OCI-LY7 (cell line): ENCODE results near the gene HRK.

Source experiments
- EZH2phosphoT487 ChIP-seq: fragments of 200-600 bp; sonication (generic); IDR thresholded peaks from 2 replicates; pipeline ENCODE4 v1.6.1; 2018; ENCODE audit warnings: low read depth, borderline replicate concordance, mild to moderate bottlenecking, mixed run types, antibody characterized with exemption, low read length, moderate library complexity, mixed read lengths
- TF ChIP-seq, protein P1 (sequence below): fragments of 200-600 bp; sonication (generic); conservative IDR thresholded peaks from 2 replicates; pipeline ENCODE4 v1.5.1; 2014; ENCODE audit warnings: mild to moderate bottlenecking, antibody characterized with exemption, low read length, moderate library complexity, mixed read lengths

DNA sequence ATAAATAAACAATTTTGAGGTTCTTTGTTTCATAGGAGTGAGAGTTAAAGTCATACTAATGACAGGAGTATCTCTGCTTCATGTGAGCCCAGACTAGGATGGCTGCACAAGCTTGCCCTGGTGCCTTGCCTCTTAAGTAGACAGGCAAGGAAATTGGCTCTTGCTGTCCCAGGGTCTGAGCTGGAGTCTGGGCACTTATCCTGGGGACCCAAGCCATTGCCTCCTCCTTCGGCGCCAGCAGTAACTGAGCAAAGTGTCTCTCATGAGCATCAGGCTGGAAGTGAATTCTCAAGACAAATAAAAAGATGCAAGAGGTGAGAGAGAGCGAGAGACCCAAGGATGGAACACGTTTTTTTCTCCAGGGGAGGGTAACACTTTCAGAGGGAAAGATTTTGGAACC is 22.6 kb upstream of the HRK start:
- TF ChIP-seq, protein P1, sequence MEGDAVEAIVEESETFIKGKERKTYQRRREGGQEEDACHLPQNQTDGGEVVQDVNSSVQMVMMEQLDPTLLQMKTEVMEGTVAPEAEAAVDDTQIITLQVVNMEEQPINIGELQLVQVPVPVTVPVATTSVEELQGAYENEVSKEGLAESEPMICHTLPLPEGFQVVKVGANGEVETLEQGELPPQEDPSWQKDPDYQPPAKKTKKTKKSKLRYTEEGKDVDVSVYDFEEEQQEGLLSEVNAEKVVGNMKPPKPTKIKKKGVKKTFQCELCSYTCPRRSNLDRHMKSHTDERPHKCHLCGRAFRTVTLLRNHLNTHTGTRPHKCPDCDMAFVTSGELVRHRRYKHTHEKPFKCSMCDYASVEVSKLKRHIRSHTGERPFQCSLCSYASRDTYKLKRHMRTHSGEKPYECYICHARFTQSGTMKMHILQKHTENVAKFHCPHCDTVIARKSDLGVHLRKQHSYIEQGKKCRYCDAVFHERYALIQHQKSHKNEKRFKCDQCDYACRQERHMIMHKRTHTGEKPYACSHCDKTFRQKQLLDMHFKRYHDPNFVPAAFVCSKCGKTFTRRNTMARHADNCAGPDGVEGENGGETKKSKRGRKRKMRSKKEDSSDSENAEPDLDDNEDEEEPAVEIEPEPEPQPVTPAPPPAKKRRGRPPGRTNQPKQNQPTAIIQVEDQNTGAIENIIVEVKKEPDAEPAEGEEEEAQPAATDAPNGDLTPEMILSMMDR: no peak
- TF ChIP-seq EZH2phosphoT487: no peak
